HEK293 (cell line): ENCODE data around the gene MAP3K6.
A peak's percentile ranks its signal among the peaks of the same experiment; 100 is the strongest.

Experiments used
- FEZF1 ChIP-seq: fragments of 450-650 bp; formaldehyde crosslinking; IDR thresholded peaks from 2 replicates; pipeline ENCODE4 v1.5.1; 2016; ENCODE audit warnings: missing biosample characterization, missing genetic modification characterization
- GLI4 ChIP-seq: fragments of 450-650 bp; formaldehyde crosslinking; IDR thresholded peaks from 2 replicates; pipeline ENCODE4 v1.5.1; 2016; ENCODE audit warnings: missing biosample characterization, missing genetic modification characterization
- MYNN ChIP-seq: fragments of 450-650 bp; formaldehyde crosslinking; IDR thresholded peaks from 2 replicates; pipeline ENCODE4 v1.5.1; 2016; ENCODE audit warnings: missing biosample characterization, missing genetic modification characterization, borderline replicate concordance
- OSR2 ChIP-seq: fragments of 450-650 bp; formaldehyde crosslinking; IDR thresholded peaks from 2 replicates; pipeline ENCODE4 v1.5.1; 2016; ENCODE audit warnings: missing biosample characterization, missing genetic modification characterization
- ZBTB17 ChIP-seq: fragments of 450-650 bp; formaldehyde crosslinking; IDR thresholded peaks from 2 replicates; pipeline ENCODE4 v1.5.1; 2016; ENCODE audit warnings: missing biosample characterization, missing genetic modification characterization
- ZFHX2 ChIP-seq: fragments of 450-650 bp; formaldehyde crosslinking; conservative IDR thresholded peaks from 2 replicates; pipeline ENCODE4 v1.5.1; 2016; ENCODE audit warnings: missing biosample characterization, missing genetic modification characterization
- ZNF132 ChIP-seq: fragments of 450-650 bp; formaldehyde crosslinking; IDR thresholded peaks from 2 replicates; pipeline ENCODE4 v1.5.1; 2017; ENCODE audit warnings: missing biosample characterization, missing genetic modification characterization, borderline replicate concordance
- ZNF138 ChIP-seq: fragments of 450-650 bp; formaldehyde crosslinking; IDR thresholded peaks from 2 replicates; pipeline ENCODE4 v1.5.1; 2016; ENCODE audit warnings: missing biosample characterization, missing genetic modification characterization, borderline replicate concordance
- ZNF169 ChIP-seq: fragments of 450-650 bp; formaldehyde crosslinking; IDR thresholded peaks from 2 replicates; pipeline ENCODE4 v1.5.1; 2016; ENCODE audit warnings: missing biosample characterization, missing genetic modification characterization
- ZNF266 ChIP-seq: fragments of 450-650 bp; formaldehyde crosslinking; IDR thresholded peaks from 2 replicates; pipeline ENCODE4 v1.5.1; 2016; ENCODE audit warnings: missing biosample characterization, missing genetic modification characterization, low read depth
- ZNF292 ChIP-seq: fragments of 450-650 bp; formaldehyde crosslinking; IDR thresholded peaks from 2 replicates; pipeline ENCODE4 v1.5.1; 2016; ENCODE audit warnings: low read depth, missing biosample characterization, missing genetic modification characterization, borderline replicate concordance
- ZNF302 ChIP-seq: fragments of 450-650 bp; formaldehyde crosslinking; IDR thresholded peaks from 2 replicates; pipeline ENCODE4 v1.5.1; 2016; ENCODE audit warnings: missing biosample characterization, missing genetic modification characterization, low read depth
- ZNF311 ChIP-seq: fragments of 450-650 bp; formaldehyde crosslinking; IDR thresholded peaks from 2 replicates; pipeline ENCODE4 v1.5.1; 2017; ENCODE audit warnings: missing biosample characterization, missing genetic modification characterization, borderline replicate concordance
- ZNF354C ChIP-seq: fragments of 450-650 bp; formaldehyde crosslinking; IDR thresholded peaks from 2 replicates; pipeline ENCODE4 v1.5.1; 2016; ENCODE audit warnings: missing biosample characterization, missing genetic modification characterization, low read depth, borderline replicate concordance
- ZNF366 ChIP-seq: fragments of 450-650 bp; formaldehyde crosslinking; conservative IDR thresholded peaks from 2 replicates; pipeline ENCODE4 v1.5.1; 2016; ENCODE audit warnings: missing biosample characterization, missing genetic modification characterization
- ZNF37A ChIP-seq: fragments of 450-650 bp; IDR thresholded peaks from 2 replicates; pipeline ENCODE4 v1.5.1; 2018; ENCODE audit warnings: missing biosample characterization, missing genetic modification characterization
- ZNF394 ChIP-seq: fragments of 450-650 bp; formaldehyde crosslinking; IDR thresholded peaks from 2 replicates; pipeline ENCODE4 v1.5.1; 2016; ENCODE audit warnings: missing biosample characterization, missing genetic modification characterization, mild to moderate bottlenecking, moderate library complexity, borderline replicate concordance
- ZNF473 ChIP-seq: fragments of 450-650 bp; formaldehyde crosslinking; IDR thresholded peaks from 2 replicates; pipeline ENCODE4 v1.5.1; 2017; ENCODE audit warnings: missing biosample characterization, missing genetic modification characterization
- ZNF501 ChIP-seq: fragments of 450-650 bp; formaldehyde crosslinking; IDR thresholded peaks from 2 replicates; pipeline ENCODE4 v1.5.1; 2016; ENCODE audit warnings: missing biosample characterization, missing genetic modification characterization
- ZNF530 ChIP-seq: fragments of 450-650 bp; formaldehyde crosslinking; IDR thresholded peaks from 2 replicates; pipeline ENCODE4 v1.5.1; 2016; ENCODE audit warnings: low read depth, missing biosample characterization, missing genetic modification characterization
- ZNF544 ChIP-seq: fragments of 450-650 bp; formaldehyde crosslinking; IDR thresholded peaks from 2 replicates; pipeline ENCODE4 v1.5.0; 2017; ENCODE audit warnings: missing biosample characterization, missing genetic modification characterization
- ZNF549 ChIP-seq: fragments of 450-650 bp; IDR thresholded peaks from 2 replicates; pipeline ENCODE4 v1.5.1; 2018; ENCODE audit warnings: missing biosample characterization, missing genetic modification characterization, mild to moderate bottlenecking, inconsistent platforms, moderate library complexity
- ZNF596 ChIP-seq: fragments of 450-650 bp; IDR thresholded peaks from 2 replicates; pipeline ENCODE4 v1.5.0; 2018; ENCODE audit warnings: missing biosample characterization, mild to moderate bottlenecking, missing genetic modification characterization, moderate library complexity
- ZNF623 ChIP-seq: fragments of 450-650 bp; formaldehyde crosslinking; IDR thresholded peaks from 2 replicates; pipeline ENCODE4 v1.5.1; 2016; ENCODE audit warnings: missing biosample characterization, missing genetic modification characterization
- ZNF654 ChIP-seq: fragments of 450-650 bp; formaldehyde crosslinking; IDR thresholded peaks from 2 replicates; pipeline ENCODE4 v1.5.1; 2016; ENCODE audit warnings: low read depth, missing biosample characterization, missing genetic modification characterization
- ZNF670 ChIP-seq: fragments of 450-650 bp; formaldehyde crosslinking; IDR thresholded peaks from 2 replicates; pipeline ENCODE4 v1.5.1; 2016; ENCODE audit warnings: missing biosample characterization, missing genetic modification characterization, low read depth
- ZNF677 ChIP-seq: fragments of 450-650 bp; IDR thresholded peaks from 2 replicates; pipeline ENCODE4 v1.5.0; 2018; ENCODE audit warnings: missing biosample characterization, mild to moderate bottlenecking, missing genetic modification characterization, moderate library complexity
- ZNF707 ChIP-seq: fragments of 450-650 bp; formaldehyde crosslinking; IDR thresholded peaks from 2 replicates; pipeline ENCODE4 v1.5.1; 2016; ENCODE audit warnings: missing biosample characterization, missing genetic modification characterization
- TF ChIP-seq, protein P1 (sequence below): fragments of 450-650 bp; formaldehyde crosslinking; IDR thresholded peaks from 2 replicates; pipeline ENCODE4 v1.5.1; 2017; ENCODE audit warnings: missing biosample characterization, missing genetic modification characterization
- TF ChIP-seq, protein P2 (sequence below): fragments of 450-650 bp; formaldehyde crosslinking; IDR thresholded peaks from 2 replicates; pipeline ENCODE4 v1.5.1; 2016; ENCODE audit warnings: missing biosample characterization, missing genetic modification characterization, low read depth
- TF ChIP-seq, protein P3 (sequence below): fragments of 450-650 bp; formaldehyde crosslinking; IDR thresholded peaks from 2 replicates; pipeline ENCODE4 v1.5.1; 2017; ENCODE audit warnings: missing biosample characterization, mild to moderate bottlenecking, missing genetic modification characterization, moderate library complexity
- TF ChIP-seq, protein P4 (sequence below): fragments of 450-650 bp; formaldehyde crosslinking; IDR thresholded peaks from 2 replicates; pipeline ENCODE4; 2016; ENCODE audit warnings: missing biosample characterization, missing genetic modification characterization
- TF ChIP-seq, protein P5 (sequence below): fragments of 450-650 bp; formaldehyde crosslinking; IDR thresholded peaks from 2 replicates; pipeline ENCODE4 v1.5.1; 2016; ENCODE audit warnings: missing biosample characterization, missing genetic modification characterization
- TF ChIP-seq, protein P6 (sequence below): fragments of 450-650 bp; formaldehyde crosslinking; IDR thresholded peaks from 2 replicates; pipeline ENCODE4 v1.5.1; 2016; ENCODE audit warnings: missing biosample characterization, missing genetic modification characterization

The MAP3K6 gene

DNA sequence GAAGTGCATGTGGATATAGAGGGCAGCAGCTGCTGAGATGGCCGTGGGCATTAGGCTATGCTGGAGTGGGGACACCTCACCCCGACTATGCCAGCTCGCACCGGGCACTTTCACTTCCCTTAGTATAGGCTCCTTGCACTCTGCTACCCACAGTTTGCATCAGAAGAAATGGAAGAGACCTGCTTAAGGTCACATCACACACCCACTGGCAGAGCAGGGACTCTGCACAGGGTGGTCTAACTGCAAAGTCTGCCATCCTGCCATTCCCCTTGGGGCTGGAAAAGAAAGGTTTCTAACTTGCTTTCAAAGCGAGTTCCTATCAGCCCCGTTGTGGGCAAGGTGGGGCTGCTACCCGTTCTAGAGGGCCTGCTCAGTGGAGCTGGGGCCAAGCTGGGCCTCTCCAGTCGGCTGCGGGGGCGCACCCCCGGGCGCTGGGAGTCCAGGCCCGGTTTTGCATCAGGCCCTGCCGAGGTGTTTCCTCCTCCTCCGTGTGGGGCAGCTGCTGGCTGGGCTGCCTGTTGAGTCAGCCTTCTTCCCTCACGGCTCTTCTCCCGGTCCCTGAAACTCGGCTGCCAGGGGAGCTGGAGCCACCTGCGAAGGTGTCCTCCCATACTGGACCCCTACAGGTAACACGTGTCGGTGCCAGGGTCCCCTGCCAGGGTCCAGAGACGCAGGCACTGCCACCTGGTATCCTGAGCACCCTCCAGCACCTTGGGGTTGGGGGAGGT is 25.1 kb downstream of the MAP3K6 start, which contains the start of gene SYTL1 (continued):
- TF ChIP-seq ZNF394 (tag by site-specific recombination): peak; percentile 49; the same call in 1 of the 2 replicates
- TF ChIP-seq ZNF292: no peak
- TF ChIP-seq, protein P1, sequence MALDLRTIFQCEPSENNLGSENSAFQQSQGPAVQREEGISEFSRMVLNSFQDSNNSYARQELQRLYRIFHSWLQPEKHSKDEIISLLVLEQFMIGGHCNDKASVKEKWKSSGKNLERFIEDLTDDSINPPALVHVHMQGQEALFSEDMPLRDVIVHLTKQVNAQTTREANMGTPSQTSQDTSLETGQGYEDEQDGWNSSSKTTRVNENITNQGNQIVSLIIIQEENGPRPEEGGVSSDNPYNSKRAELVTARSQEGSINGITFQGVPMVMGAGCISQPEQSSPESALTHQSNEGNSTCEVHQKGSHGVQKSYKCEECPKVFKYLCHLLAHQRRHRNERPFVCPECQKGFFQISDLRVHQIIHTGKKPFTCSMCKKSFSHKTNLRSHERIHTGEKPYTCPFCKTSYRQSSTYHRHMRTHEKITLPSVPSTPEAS (tag by site-specific recombination): no peak; the same call in 1 of the 2 replicates
- no peak for TF ChIP-seq ZNF530 (tag by site-specific recombination)
- TF ChIP-seq GLI4 (tag by site-specific recombination): no peak
- TF ChIP-seq ZNF473: no peak
- TF ChIP-seq, protein P2, sequence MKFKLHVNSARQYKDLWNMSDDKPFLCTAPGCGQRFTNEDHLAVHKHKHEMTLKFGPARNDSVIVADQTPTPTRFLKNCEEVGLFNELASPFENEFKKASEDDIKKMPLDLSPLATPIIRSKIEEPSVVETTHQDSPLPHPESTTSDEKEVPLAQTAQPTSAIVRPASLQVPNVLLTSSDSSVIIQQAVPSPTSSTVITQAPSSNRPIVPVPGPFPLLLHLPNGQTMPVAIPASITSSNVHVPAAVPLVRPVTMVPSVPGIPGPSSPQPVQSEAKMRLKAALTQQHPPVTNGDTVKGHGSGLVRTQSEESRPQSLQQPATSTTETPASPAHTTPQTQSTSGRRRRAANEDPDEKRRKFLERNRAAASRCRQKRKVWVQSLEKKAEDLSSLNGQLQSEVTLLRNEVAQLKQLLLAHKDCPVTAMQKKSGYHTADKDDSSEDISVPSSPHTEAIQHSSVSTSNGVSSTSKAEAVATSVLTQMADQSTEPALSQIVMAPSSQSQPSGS (tag by site-specific recombination): no peak
- no peak for TF ChIP-seq ZNF366 (tag by site-specific recombination)
- TF ChIP-seq, protein P3, sequence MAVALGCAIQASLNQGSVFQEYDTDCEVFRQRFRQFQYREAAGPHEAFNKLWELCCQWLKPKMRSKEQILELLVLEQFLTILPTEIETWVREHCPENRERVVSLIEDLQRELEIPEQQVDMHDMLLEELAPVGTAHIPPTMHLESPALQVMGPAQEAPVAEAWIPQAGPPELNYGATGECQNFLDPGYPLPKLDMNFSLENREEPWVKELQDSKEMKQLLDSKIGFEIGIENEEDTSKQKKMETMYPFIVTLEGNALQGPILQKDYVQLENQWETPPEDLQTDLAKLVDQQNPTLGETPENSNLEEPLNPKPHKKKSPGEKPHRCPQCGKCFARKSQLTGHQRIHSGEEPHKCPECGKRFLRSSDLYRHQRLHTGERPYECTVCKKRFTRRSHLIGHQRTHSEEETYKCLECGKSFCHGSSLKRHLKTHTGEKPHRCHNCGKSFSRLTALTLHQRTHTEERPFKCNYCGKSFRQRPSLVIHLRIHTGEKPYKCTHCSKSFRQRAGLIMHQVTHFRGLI (tag by site-specific recombination): peak; percentile 70
- TF ChIP-seq MYNN: no peak
- TF ChIP-seq ZNF707: no peak
- no peak for TF ChIP-seq ZNF132 (tag by site-specific recombination)
- TF ChIP-seq, protein P4, sequence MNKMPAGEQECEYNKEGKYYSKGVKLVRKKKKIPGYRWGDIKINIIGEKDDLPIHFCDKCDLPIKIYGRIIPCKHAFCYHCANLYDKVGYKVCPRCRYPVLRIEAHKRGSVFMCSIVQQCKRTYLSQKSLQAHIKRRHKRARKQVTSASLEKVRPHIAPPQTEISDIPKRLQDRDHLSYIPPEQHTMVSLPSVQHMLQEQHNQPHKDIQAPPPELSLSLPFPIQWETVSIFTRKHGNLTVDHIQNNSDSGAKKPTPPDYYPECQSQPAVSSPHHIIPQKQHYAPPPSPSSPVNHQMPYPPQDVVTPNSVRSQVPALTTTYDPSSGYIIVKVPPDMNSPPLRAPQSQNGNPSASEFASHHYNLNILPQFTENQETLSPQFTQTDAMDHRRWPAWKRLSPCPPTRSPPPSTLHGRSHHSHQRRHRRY (tag by site-specific recombination): no peak
- TF ChIP-seq ZNF266: no peak
- TF ChIP-seq ZNF354C: no peak
- peak; percentile 96 for TF ChIP-seq ZFHX2
- TF ChIP-seq, protein P5, sequence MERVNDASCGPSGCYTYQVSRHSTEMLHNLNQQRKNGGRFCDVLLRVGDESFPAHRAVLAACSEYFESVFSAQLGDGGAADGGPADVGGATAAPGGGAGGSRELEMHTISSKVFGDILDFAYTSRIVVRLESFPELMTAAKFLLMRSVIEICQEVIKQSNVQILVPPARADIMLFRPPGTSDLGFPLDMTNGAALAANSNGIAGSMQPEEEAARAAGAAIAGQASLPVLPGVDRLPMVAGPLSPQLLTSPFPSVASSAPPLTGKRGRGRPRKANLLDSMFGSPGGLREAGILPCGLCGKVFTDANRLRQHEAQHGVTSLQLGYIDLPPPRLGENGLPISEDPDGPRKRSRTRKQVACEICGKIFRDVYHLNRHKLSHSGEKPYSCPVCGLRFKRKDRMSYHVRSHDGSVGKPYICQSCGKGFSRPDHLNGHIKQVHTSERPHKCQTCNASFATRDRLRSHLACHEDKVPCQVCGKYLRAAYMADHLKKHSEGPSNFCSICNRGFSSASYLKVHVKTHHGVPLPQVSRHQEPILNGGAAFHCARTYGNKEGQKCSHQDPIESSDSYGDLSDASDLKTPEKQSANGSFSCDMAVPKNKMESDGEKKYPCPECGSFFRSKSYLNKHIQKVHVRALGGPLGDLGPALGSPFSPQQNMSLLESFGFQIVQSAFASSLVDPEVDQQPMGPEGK (tag by site-specific recombination): peak; percentile 91
- TF ChIP-seq ZNF302 (tag by site-specific recombination): no peak
- no peak for TF ChIP-seq ZNF654
- TF ChIP-seq, protein P6, sequence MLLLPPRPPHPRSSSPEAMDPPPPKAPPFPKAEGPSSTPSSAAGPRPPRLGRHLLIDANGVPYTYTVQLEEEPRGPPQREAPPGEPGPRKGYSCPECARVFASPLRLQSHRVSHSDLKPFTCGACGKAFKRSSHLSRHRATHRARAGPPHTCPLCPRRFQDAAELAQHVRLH (tag by site-specific recombination): 0 out of 2 replicates have a peak, but pooled peaks have one; percentile 46
- TF ChIP-seq ZNF670 (tag by site-specific recombination): no peak
- no peak for TF ChIP-seq ZNF311 (tag by site-specific recombination)
- no peak for TF ChIP-seq ZNF501 (tag by site-specific recombination)
- no peak for TF ChIP-seq ZNF37A
- no peak for TF ChIP-seq ZNF138
- no peak for TF ChIP-seq ZNF544
- TF ChIP-seq ZNF549 (tag by site-specific recombination): no peak
- TF ChIP-seq ZNF596 (tag by site-specific recombination): no peak
- TF ChIP-seq ZBTB17 (tag by site-specific recombination): peak; percentile 66
- no peak for TF ChIP-seq FEZF1 (tag by site-specific recombination)
- TF ChIP-seq ZNF169 (tag by site-specific recombination): no peak
- TF ChIP-seq ZNF623 (tag by site-specific recombination): no peak
- no peak for TF ChIP-seq OSR2 (tag by site-specific recombination)
- TF ChIP-seq ZNF677: no peak
